Measurements from ENCODE around the gene GOLGA8B.

DNA sequence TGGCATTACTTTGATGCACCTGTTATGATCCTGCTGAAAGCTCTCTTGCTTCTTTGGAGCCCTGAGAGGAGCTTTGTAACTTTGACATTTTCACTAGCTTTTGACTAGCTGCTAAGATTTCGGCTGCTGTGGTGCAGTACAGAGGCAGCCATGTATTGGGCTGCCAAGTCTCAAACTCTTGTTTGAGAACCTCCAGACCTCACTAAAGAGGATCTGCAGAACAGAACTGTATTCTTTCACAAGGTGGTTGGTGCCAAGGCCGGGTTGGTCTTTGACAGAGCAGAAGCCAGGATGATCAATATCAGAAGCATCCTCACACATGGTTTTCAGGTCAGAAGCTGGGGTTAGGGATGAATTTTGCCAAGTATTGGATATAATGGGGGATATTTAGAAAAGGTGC is 34.6 kb upstream of the GOLGA8B start:
- TF ChIP-seq, protein P1, sequence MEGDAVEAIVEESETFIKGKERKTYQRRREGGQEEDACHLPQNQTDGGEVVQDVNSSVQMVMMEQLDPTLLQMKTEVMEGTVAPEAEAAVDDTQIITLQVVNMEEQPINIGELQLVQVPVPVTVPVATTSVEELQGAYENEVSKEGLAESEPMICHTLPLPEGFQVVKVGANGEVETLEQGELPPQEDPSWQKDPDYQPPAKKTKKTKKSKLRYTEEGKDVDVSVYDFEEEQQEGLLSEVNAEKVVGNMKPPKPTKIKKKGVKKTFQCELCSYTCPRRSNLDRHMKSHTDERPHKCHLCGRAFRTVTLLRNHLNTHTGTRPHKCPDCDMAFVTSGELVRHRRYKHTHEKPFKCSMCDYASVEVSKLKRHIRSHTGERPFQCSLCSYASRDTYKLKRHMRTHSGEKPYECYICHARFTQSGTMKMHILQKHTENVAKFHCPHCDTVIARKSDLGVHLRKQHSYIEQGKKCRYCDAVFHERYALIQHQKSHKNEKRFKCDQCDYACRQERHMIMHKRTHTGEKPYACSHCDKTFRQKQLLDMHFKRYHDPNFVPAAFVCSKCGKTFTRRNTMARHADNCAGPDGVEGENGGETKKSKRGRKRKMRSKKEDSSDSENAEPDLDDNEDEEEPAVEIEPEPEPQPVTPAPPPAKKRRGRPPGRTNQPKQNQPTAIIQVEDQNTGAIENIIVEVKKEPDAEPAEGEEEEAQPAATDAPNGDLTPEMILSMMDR (IDR thresholded peaks at IDR 0.05; ENCODE audit: borderline replicate concordance, extremely low read depth, low read length, poor library complexity, severe bottlenecking) = no peak
- TF ChIP-seq EZH2 (IDR thresholded peaks at IDR 0.05; ENCODE audit: borderline replicate concordance, low read depth, low read length, severe bottlenecking) = no peak
